Measurements from ENCODE around the gene SACS.

DNA sequence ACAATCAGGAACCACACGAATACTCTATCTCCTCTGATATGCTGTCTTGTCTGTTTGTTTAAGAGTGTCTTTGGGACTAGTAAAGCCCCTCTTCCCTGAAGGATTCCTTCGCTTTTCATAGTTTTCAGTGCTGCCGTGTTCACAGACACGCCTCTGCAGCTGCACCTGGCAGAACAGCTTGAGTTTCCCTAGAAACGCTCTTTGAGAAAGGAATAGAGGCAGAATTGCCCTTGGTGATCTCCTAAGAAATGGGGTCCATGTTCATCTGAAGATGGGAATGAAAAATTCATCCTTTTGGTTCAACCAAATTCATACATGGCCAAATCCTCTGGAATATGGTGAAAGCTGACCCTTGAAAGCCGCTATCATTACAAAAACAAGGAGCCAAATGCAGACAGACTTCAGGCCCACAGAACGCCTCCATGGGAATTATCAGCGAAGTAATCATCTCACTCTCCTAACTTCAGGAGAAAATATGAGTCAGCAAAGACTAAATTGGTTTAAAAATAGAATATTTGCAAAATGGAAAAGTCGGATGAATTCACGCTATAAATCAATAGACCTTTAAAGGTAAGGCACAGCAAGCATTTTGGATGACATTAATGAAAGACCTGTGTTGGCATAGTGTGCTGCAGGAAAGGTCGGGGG is 5.5 kb downstream of the SACS start:
- TF ChIP-seq, protein P1, sequence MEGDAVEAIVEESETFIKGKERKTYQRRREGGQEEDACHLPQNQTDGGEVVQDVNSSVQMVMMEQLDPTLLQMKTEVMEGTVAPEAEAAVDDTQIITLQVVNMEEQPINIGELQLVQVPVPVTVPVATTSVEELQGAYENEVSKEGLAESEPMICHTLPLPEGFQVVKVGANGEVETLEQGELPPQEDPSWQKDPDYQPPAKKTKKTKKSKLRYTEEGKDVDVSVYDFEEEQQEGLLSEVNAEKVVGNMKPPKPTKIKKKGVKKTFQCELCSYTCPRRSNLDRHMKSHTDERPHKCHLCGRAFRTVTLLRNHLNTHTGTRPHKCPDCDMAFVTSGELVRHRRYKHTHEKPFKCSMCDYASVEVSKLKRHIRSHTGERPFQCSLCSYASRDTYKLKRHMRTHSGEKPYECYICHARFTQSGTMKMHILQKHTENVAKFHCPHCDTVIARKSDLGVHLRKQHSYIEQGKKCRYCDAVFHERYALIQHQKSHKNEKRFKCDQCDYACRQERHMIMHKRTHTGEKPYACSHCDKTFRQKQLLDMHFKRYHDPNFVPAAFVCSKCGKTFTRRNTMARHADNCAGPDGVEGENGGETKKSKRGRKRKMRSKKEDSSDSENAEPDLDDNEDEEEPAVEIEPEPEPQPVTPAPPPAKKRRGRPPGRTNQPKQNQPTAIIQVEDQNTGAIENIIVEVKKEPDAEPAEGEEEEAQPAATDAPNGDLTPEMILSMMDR (IDR thresholded peaks at IDR 0.05; ENCODE audit: low read depth, low read length), result no peak
- TF ChIP-seq EZH2phosphoT487 (IDR thresholded peaks at IDR 0.05; ENCODE audit: low read depth), result no peak
